Fibroblast of pulmonary artery (primary cell): ENCODE results near the gene MAP1LC3B.

Experiments
- DNase-seq: peaks from one replicate; pipeline ENCODE4 v3.0.0-alpha.2; 2010; ENCODE audit warnings: low read depth
- H3K4me3 ChIP-seq: replicated peaks from 2 replicates; pipeline ENCODE4 v1.5.1; 2011; ENCODE audit warnings: low read depth, mild to moderate bottlenecking, control low read depth, low read length, moderate library complexity
- TF ChIP-seq, protein P1 (sequence below): IDR thresholded peaks from 2 replicates; pipeline ENCODE4 v1.5.1; 2011; ENCODE audit warnings: mild to moderate bottlenecking, control low read depth, low read length, inconsistent platforms; ENCODE audit errors: missing control alignments

MAP1LC3B gene

DNA sequence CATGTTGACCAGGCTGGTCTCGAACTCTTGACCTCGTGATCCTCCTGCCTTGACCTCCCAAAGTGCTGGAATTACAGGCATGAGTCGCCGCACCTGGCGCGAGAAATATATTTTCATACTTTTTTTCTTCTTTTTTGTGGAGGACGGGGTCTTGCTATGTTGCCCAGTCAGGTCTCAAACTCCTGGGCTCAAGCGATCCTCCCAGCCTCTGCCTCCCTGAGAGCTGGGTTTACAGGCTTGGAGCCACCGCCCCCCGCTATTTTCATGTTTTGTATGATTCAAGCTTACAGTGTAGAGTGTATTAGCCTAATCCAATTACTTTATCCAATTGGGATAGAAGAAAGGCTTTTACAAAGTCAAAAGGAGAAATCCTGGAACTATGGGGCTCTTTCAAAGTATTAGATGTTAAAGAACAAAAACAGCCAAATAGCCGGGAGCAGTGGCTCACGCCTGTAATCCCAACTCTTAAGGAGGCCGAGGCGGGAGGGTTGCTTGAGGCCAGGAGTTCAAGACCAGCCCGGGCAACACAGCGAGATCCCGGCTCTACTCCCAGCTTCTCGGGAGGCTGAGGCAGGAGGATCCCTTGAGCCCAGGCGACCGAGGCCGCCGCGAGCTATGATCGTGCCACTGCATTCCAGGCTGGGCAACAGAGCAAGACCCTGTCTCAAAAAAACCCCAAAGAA lies 1.4 kb upstream of the MAP1LC3B start:
- TF ChIP-seq, protein P1, sequence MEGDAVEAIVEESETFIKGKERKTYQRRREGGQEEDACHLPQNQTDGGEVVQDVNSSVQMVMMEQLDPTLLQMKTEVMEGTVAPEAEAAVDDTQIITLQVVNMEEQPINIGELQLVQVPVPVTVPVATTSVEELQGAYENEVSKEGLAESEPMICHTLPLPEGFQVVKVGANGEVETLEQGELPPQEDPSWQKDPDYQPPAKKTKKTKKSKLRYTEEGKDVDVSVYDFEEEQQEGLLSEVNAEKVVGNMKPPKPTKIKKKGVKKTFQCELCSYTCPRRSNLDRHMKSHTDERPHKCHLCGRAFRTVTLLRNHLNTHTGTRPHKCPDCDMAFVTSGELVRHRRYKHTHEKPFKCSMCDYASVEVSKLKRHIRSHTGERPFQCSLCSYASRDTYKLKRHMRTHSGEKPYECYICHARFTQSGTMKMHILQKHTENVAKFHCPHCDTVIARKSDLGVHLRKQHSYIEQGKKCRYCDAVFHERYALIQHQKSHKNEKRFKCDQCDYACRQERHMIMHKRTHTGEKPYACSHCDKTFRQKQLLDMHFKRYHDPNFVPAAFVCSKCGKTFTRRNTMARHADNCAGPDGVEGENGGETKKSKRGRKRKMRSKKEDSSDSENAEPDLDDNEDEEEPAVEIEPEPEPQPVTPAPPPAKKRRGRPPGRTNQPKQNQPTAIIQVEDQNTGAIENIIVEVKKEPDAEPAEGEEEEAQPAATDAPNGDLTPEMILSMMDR: no peak
- H3K4me3 ChIP-seq: no peak overlapping the region

DNA sequence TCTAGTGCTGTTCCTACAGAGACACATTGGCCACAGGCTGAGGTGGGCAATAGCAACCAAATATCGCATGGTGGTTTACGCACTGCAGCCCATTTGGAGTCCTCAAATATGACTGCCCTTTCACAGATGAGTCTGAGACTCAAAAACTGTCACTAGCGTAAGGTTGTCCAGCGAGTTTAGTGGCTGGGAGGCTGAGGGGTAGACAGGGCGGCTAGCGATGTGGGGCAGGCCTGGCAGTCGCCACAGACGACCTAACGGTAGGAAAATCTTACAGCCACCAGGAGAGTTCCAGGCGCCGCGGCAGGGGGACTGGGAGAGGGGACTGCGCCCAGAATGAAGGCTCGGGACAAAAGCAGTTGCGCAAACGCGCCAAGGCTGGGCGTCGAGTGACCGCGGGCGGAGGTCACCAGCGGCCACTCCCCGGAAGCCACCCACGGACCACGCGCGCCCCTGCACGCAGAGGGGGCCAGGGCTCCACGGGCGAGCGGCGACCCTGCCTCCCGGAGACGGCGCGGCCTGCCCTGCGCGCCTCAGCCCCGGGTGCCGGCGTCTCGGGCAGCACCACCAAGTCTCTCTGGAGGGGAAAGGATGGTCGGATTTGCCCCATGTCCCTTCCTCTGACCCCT lies 699 bp upstream of the MAP1LC3B start:
- DNase-seq: peak; percentile 31
- TF ChIP-seq, protein P1: no peak
- peak overlapping the region; percentile 63 for H3K4me3 ChIP-seq

More for the DNA sequence above, 1.4 kb upstream of the MAP1LC3B start:
- no peak for DNase-seq

DNA sequence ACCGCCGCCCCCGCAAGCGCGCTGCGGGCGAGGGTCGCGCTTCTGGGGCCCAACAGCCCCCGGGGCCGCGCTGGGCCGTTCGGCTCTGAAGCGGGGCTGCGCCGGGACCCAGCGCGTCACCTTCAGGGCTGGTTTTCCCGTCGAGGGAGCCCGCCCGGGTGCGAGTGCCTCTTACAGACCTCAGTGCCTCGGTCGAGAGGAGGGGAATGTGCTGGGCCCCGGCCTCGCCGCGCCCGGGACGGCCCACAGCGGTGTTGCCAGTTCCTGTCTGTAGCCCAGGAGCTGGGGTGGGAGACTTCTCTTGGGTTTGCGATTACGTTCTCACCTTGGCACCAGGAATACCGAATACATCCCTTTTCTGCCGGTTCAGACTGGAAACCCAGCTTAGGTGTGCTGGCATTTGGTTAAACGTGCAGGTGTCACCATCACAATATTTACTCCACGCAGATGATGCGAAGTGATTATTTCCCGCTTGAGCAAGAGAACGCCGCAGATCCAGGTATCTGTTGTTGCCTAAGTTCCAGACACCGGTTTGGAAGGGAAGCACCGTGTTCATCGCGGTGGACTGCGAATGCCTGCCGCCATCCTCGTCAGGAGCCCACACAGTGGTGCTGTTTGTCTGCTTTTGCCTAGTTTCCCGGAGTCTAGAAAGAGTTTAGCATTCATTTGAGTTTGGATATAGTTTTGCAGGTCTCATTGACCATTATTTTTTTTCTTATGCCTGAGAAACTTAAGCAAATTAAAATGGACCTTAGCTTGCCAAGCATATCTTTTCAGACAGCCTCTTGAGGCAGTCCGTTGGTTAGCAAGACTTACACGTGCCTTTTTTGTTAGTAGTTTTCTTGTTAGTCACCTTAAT lies 914 bp downstream of the MAP1LC3B start:
- peak overlapping the region; percentile 90 for H3K4me3 ChIP-seq
- DNase-seq: peak; percentile 47
- TF ChIP-seq, protein P1: peak; percentile 31

DNA sequence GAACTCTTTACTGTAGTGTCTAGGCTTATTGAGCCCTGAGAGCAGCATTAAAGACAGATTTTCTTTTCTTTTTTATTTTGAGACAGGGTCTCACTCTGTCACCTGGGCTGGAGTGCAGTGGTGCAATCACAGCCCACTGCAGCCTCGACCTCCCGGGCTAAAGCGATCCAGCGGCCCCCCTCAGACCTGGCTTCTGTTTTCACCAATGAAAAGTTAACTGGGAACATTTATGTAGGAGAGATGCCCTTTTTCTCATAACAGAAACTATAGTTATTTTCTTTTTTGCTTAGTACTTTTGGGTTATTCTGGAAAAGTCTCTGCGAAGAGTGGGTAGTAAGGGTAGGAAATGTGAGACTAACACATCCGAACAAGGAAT lies 1.5 kb downstream of the MAP1LC3B start:
- H3K4me3 ChIP-seq: peak overlapping the region; percentile 90
- DNase-seq: no peak
- TF ChIP-seq, protein P1: no peak

DNA sequence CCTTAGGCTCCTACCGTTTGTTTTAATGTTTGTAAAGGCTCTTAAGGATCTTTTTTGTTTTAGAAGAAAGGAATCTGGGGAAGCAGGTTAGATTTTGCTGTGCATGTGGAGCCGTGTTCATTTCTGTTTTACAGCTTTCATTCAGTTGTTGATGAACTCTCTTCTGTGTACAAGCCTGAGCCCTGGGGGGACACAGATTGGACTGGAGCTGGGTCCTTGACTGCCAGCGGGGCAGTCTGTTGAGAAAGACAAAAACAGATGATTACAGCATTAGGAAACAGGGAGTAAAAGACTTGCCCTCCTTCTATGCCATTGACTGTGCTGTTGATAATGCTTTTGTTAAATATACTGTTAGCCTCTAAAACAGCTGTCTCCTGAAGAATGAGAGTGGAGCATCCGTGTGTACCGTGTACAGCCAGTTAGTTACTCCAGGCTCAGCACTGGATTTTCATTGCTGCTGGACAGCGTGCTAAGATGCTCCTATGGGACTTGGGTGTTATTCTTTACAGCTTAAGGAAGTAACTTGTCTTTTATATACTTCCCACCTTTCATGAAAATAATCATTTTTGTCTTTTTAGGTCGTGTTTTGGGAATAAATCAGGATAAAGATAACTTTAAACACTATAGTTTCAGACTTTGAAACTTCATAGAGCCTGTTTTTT lies 3.2 kb downstream of the MAP1LC3B start:
- DNase-seq: no peak
- no peak overlapping the region for H3K4me3 ChIP-seq
- TF ChIP-seq, protein P1: no peak

DNA sequence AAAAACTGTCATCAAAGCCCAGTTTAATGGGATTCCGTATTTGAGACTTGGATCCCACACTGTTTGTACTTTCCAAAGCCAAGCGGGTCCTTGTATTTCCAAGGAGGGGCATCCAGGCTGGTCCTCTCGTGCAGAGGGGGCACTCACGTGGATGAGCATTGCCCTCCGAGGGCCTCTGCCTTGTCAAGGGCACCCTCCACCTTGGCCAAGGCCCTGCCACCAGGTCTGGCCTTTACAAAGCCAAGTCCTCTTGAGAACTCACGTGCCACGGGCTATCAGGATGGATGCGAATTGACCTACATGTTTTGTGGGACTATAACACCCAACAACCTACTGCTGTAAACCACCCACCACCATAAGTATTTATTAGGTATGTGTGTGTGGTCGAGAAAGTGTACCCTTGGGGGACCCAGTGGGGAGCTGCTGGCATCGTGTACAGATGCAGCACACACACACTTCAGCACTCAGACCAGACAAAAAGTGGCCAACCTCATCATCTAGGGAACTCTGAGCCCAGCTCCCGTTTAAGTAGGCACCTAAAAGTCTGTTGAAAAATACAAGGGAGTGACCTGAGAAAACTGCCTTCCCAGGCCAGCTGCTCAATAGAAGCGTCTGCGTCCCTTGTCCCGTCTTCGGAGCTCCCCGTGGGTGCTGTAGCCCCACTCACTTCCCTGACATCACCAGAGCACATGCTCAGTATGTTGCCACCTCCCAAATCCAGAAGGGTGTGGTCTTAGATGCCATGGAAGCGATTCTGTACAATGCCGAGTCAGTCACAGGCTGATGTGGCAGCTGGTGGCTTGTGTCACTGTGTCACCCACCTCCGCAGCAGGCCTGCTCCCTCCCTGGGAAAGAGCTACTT lies 12.9 kb downstream of the MAP1LC3B start:
- no peak for DNase-seq
- TF ChIP-seq, protein P1: no peak
- no peak overlapping the region for H3K4me3 ChIP-seq
